ENCODE results near the gene PCSK2.

Gene PCSK2

GRCh38 chr20:17357238-17357637 lies 130.4 kb downstream of the PCSK2 start:
- DNase-seq (ENCODE audit: low spot score) = no peak
- no peak for TF ChIP-seq CTCF (IDR thresholded peaks at IDR 0.05; ENCODE audit: extremely low read depth, missing control alignments)

- no peak for TF ChIP-seq CTCF (IDR thresholded peaks at IDR 0.05; ENCODE audit: extremely low read depth, missing control alignments)
- no peak for DNase-seq (ENCODE audit: low spot score)
Observed at GRCh38 chr20:17358854-17359253, 132.0 kb downstream of the PCSK2 start.

- no peak for DNase-seq (ENCODE audit: low spot score)
- no peak for TF ChIP-seq CTCF (IDR thresholded peaks at IDR 0.05; ENCODE audit: extremely low read depth, missing control alignments)
Observed at GRCh38 chr20:17364681-17365080, 137.8 kb downstream of the PCSK2 start.

- DNase-seq (ENCODE audit: low spot score) = no peak
- no peak for TF ChIP-seq CTCF (IDR thresholded peaks at IDR 0.05; ENCODE audit: extremely low read depth, missing control alignments)
Observed at GRCh38 chr20:17365831-17366230, 139.0 kb downstream of the PCSK2 start.

- no peak for DNase-seq (ENCODE audit: low spot score)
- no peak for TF ChIP-seq CTCF (IDR thresholded peaks at IDR 0.05; ENCODE audit: extremely low read depth, missing control alignments)
Observed at GRCh38 chr20:17369506-17369905, 142.7 kb downstream of the PCSK2 start.

- no peak for DNase-seq (ENCODE audit: low spot score)
- no peak for TF ChIP-seq CTCF (IDR thresholded peaks at IDR 0.05; ENCODE audit: extremely low read depth, missing control alignments)
Observed at GRCh38 chr20:17372806-17373440, 146.1 kb downstream of the PCSK2 start.

- no peak for DNase-seq (ENCODE audit: low spot score)
- no peak for TF ChIP-seq CTCF (IDR thresholded peaks at IDR 0.05; ENCODE audit: extremely low read depth, missing control alignments)
Observed at GRCh38 chr20:17374086-17374485, 147.2 kb downstream of the PCSK2 start.

Data from GM20000 (cell line).